Measurements from ENCODE around the gene SELP. TPM values are rescaled to one million over a fixed set of nuclear protein-coding genes. Genes with fewer than 3 reads are reported as not detected.
"Not testable (repeated sequence)": the region's sequence is repeated elsewhere in the genome, so short reads cannot be mapped to it uniquely, and the experiment has no call there.

Gene SELP
- total and polyA plus RNA-seq, 4 donors = 8.6 to 42.5 (median 12.8) TPM

DNA sequence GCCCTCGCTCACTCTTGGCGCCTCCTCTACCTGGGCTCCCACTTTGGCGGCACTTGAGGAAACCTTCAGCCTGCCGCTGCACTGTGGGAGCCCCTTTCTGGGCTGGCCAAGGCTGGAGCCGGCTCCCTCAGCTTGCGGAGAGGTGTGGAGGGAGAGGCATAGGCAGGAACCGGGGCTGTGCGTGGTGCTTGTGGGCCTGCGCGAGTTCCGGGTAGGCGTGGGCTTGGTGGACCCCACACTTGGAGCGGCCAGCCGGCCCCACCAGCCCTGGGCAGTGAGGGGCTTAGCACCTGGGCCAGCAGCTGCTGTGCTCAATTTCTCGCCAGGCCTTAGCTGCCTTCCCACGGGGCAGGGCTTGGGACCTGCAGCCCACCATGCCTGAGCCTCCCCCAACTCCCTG is 31.1 kb upstream of the SELP start:
- H3K27ac ChIP-seq (ENCODE audit: low read depth in 1 of 2, low read length in 2 of 2); H3K36me3 ChIP-seq (ENCODE audit: control insufficient read depth in 1 of 2, insufficient read depth in 2 of 2, low read length in 1 of 2); H3K4me3 ChIP-seq (ENCODE audit: low read length in 2 of 2); H3K9me3 ChIP-seq (ENCODE audit: control insufficient read depth, low read length); intact Hi-C loops (cut with DNase I); ATAC-seq (ENCODE audit: low FRiP score); H3K4me1 ChIP-seq (ENCODE audit: control insufficient read depth in 1 of 2, insufficient read depth in 2 of 2, low read length in 2 of 2); DNase-seq; H3K27me3 ChIP-seq (ENCODE audit: control insufficient read depth in 1 of 2, insufficient read depth in 2 of 2, low read length in 1 of 2): not testable (repeated sequence)
- 89 to 94% methylated on average over 13 to 16 of the region's 16 CpGs for WGBS, 2 donors

- ATAC-seq (ENCODE audit: low FRiP score); DNase-seq; H3K9me3 ChIP-seq (ENCODE audit: control insufficient read depth, low read length); H3K27me3 ChIP-seq (ENCODE audit: control insufficient read depth in 1 of 2, insufficient read depth in 2 of 2, low read length in 1 of 2); intact Hi-C loops (cut with DNase I); H3K36me3 ChIP-seq (ENCODE audit: control insufficient read depth in 1 of 2, insufficient read depth in 2 of 2, low read length in 1 of 2); H3K27ac ChIP-seq (ENCODE audit: low read depth in 1 of 2, low read length in 2 of 2); H3K4me3 ChIP-seq (ENCODE audit: low read length in 2 of 2); H3K4me1 ChIP-seq (ENCODE audit: control insufficient read depth in 1 of 2, insufficient read depth in 2 of 2, low read length in 2 of 2): not testable (repeated sequence)
Observed at GRCh38 chr1:169658777-169659176, 28.9 kb upstream of the SELP start.

DNA sequence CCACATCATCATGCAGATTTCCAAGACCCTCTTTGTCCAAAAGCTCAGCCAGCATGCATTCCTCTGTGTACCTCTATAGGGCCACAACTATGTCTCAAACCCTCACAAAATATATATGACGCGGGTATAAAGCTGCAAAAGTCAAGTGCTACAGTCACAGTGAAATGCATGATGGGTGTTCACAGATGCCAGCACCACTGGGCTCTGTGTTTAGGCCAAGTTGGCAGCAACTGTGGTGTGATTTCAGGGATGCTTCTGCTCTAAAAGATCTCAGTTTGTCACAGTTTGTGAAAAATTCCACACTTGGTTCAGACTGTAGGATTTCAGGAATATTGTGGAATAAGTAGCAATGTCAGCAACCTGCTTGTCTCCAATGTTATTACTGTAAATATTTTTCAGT is 23.9 kb upstream of the SELP start:
- intact Hi-C loops (cut with DNase I) = no loop called here
- H3K27ac ChIP-seq (ENCODE audit: low read depth in 1 of 2, low read length in 2 of 2) = no peak overlapping the region
- DNase-seq = no peak

GRCh38 chr1:169651035-169651434 is 21.1 kb upstream of the SELP start:
- no peaks in the 10 kb centered on the region for H3K36me3 ChIP-seq (ENCODE audit: control insufficient read depth in 1 of 2, insufficient read depth in 2 of 2, low read length in 1 of 2)
- H3K4me1 ChIP-seq (ENCODE audit: control insufficient read depth in 1 of 2, insufficient read depth in 2 of 2, low read length in 2 of 2) = no peaks in the 10 kb centered on the region
- no peaks in the 10 kb centered on the region for H3K9me3 ChIP-seq (ENCODE audit: control insufficient read depth, low read length)
- intact Hi-C loops (cut with DNase I) = no loop called here
- WGBS, 2 donors = 71 to 75% methylated on average over 2 of the region's 2 CpGs
- no peak overlapping the region for H3K4me3 ChIP-seq (ENCODE audit: low read length in 2 of 2)
- DNase-seq (no peak), ATAC-seq (ENCODE audit: low FRiP score) (no peak)
- no peak overlapping the region for H3K27ac ChIP-seq (ENCODE audit: low read depth in 1 of 2, low read length in 2 of 2)
- H3K27me3 ChIP-seq (ENCODE audit: control insufficient read depth in 1 of 2, insufficient read depth in 2 of 2, low read length in 1 of 2) = no peaks in the 10 kb centered on the region

More for the DNA sequence above, 23.9 kb upstream of the SELP start:
- no peak for ATAC-seq (ENCODE audit: low FRiP score)
- Histone ChIP-seq H3K4me1 (ENCODE audit: control insufficient read depth in 1 of 2, insufficient read depth in 2 of 2, low read length in 2 of 2) (no peaks in the 10 kb centered on the region), H3K9me3 (ENCODE audit: control insufficient read depth, low read length) (peaks cover 3% of the 10 kb centered on the region), H3K36me3 (ENCODE audit: control insufficient read depth in 1 of 2, insufficient read depth in 2 of 2, low read length in 1 of 2) (no peaks in the 10 kb centered on the region), H3K4me3 (ENCODE audit: low read length in 2 of 2) (no peak overlapping the region), H3K27me3 (ENCODE audit: control insufficient read depth in 1 of 2, insufficient read depth in 2 of 2, low read length in 1 of 2) (no peaks in the 10 kb centered on the region)
- WGBS, 2 donors = 81 to 86% methylated on average over 2 of the region's 2 CpGs

GRCh38 chr1:169650551-169650950 is 20.6 kb upstream of the SELP start:
- WGBS, 2 donors = 31 to 32% methylated on average over 4 of the region's 4 CpGs

GRCh38 chr1:169648709-169649108 is 18.8 kb upstream of the SELP start:
- no peak overlapping the region for H3K27ac ChIP-seq (ENCODE audit: low read depth in 1 of 2, low read length in 2 of 2)
- intact Hi-C loops (cut with DNase I) = no loop called here
- ATAC-seq (ENCODE audit: low FRiP score) (no peak), DNase-seq (no peak)
- 55 to 57% methylated on average over 1 of the region's 1 CpG for WGBS, 2 donors
- H3K36me3 ChIP-seq (ENCODE audit: control insufficient read depth in 1 of 2, insufficient read depth in 2 of 2, low read length in 1 of 2) = no peaks in the 10 kb centered on the region
- H3K4me1 ChIP-seq (ENCODE audit: control insufficient read depth in 1 of 2, insufficient read depth in 2 of 2, low read length in 2 of 2) = no peaks in the 10 kb centered on the region
- no peak overlapping the region for H3K4me3 ChIP-seq (ENCODE audit: low read length in 2 of 2)
- H3K9me3 ChIP-seq (ENCODE audit: control insufficient read depth, low read length) = no peaks in the 10 kb centered on the region
- H3K27me3 ChIP-seq (ENCODE audit: control insufficient read depth in 1 of 2, insufficient read depth in 2 of 2, low read length in 1 of 2) = no peaks in the 10 kb centered on the region

More at GRCh38 chr1:169650551-169650950, 20.6 kb upstream of the SELP start:
- no peaks in the 10 kb centered on the region for H3K4me1 ChIP-seq (ENCODE audit: control insufficient read depth in 1 of 2, insufficient read depth in 2 of 2, low read length in 2 of 2)
- intact Hi-C loops (cut with DNase I) = no loop called here
- no peak overlapping the region for H3K27ac ChIP-seq (ENCODE audit: low read depth in 1 of 2, low read length in 2 of 2)
- ATAC-seq (ENCODE audit: low FRiP score) (no peak), DNase-seq (no peak)
- no peaks in the 10 kb centered on the region for H3K36me3 ChIP-seq (ENCODE audit: control insufficient read depth in 1 of 2, insufficient read depth in 2 of 2, low read length in 1 of 2)
- H3K27me3 ChIP-seq (ENCODE audit: control insufficient read depth in 1 of 2, insufficient read depth in 2 of 2, low read length in 1 of 2) = no peaks in the 10 kb centered on the region
- no peaks in the 10 kb centered on the region for H3K9me3 ChIP-seq (ENCODE audit: control insufficient read depth, low read length)
- no peak overlapping the region for H3K4me3 ChIP-seq (ENCODE audit: low read length in 2 of 2)

DNA sequence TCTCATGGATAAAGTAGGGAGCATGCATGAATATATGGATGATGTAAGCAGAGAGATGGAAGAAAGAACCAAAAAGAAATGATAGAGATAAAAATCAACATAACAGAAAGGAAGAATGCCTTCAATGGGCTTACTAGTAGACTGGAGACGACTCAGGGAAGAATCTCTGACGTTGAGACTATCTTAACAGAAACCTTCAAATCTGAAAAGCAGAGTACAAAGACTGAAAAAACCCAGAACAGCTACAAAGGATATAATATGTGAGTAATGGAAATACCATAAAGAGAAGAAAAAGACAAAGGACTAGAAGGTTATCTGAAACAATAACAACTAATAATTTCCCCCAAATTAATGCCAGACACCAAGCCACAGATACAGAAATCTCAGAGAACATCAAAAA is 18.3 kb upstream of the SELP start:
- intact Hi-C loops (cut with DNase I) = no loop called here
- Histone ChIP-seq H3K4me1 (ENCODE audit: control insufficient read depth in 1 of 2, insufficient read depth in 2 of 2, low read length in 2 of 2) (no peaks in the 10 kb centered on the region), H3K27me3 (ENCODE audit: control insufficient read depth in 1 of 2, insufficient read depth in 2 of 2, low read length in 1 of 2) (no peaks in the 10 kb centered on the region), H3K36me3 (ENCODE audit: control insufficient read depth in 1 of 2, insufficient read depth in 2 of 2, low read length in 1 of 2) (no peaks in the 10 kb centered on the region), H3K27ac (ENCODE audit: low read depth in 1 of 2, low read length in 2 of 2) (no peak overlapping the region), H3K4me3 (ENCODE audit: low read length in 2 of 2) (no peak overlapping the region), H3K9me3 (ENCODE audit: control insufficient read depth, low read length) (no peaks in the 10 kb centered on the region)
- DNase-seq = no peak
- 61 to 72% methylated on average over 2 of the region's 2 CpGs for WGBS, 2 donors
- no peak for ATAC-seq (ENCODE audit: low FRiP score)

DNA sequence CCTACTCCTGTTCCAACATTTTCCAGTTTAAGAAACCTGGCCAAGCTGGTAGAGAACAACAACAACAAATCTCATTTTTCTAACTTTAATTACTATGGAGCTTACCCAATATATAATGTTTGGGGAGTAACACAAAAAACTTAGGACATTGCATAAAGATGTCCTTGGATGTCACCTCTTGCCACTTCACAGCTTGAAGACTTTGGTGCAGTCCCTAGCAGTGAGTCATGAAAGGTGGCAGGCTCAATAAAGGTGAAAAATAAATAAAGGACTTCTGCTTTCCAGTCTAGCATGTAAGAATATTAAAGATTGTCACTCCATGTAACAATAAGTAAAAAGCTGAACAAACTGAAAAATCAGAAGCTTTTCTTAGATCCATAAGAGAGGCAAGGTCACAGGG is 17.6 kb upstream of the SELP start:
- no peak for ATAC-seq (ENCODE audit: low FRiP score)
- no peak for DNase-seq
- Histone ChIP-seq H3K27ac (ENCODE audit: low read depth in 1 of 2, low read length in 2 of 2) (no peak overlapping the region), H3K4me3 (ENCODE audit: low read length in 2 of 2) (no peak overlapping the region), H3K36me3 (ENCODE audit: control insufficient read depth in 1 of 2, insufficient read depth in 2 of 2, low read length in 1 of 2) (no peaks in the 10 kb centered on the region), H3K27me3 (ENCODE audit: control insufficient read depth in 1 of 2, insufficient read depth in 2 of 2, low read length in 1 of 2) (no peaks in the 10 kb centered on the region), H3K9me3 (ENCODE audit: control insufficient read depth, low read length) (no peaks in the 10 kb centered on the region), H3K4me1 (ENCODE audit: control insufficient read depth in 1 of 2, insufficient read depth in 2 of 2, low read length in 2 of 2) (no peaks in the 10 kb centered on the region)
- intact Hi-C loops (cut with DNase I) = no loop called here

DNA sequence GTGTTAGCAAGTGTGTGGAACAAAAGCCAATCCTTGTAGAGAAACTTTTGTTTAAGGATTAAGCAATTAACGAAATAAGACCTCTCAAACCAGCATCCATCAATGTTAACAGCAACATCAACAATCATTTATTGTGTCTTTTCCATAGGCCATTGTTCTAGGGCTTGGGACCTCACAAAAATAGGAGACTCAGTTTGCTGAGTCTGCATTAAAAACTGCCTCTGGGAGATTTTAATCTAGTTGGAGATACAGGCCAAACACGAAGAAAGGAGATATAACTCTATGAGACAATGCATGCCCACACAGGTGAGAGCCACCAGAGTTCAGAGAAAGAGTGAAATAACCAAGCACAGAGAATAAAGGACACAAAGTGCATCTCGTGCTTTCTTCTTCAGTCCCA is 14.4 kb upstream of the SELP start:
- WGBS, 2 donors = 65 to 82% methylated on average over 3 of the region's 3 CpGs
- H3K27ac ChIP-seq (ENCODE audit: low read depth in 1 of 2, low read length in 2 of 2) = no peak overlapping the region

More for the DNA sequence above, 14.4 kb upstream of the SELP start:
- Histone ChIP-seq H3K4me3 (ENCODE audit: low read length in 2 of 2) (no peak overlapping the region), H3K9me3 (ENCODE audit: control insufficient read depth, low read length) (no peaks in the 10 kb centered on the region), H3K4me1 (ENCODE audit: control insufficient read depth in 1 of 2, insufficient read depth in 2 of 2, low read length in 2 of 2) (no peaks in the 10 kb centered on the region), H3K36me3 (ENCODE audit: control insufficient read depth in 1 of 2, insufficient read depth in 2 of 2, low read length in 1 of 2) (no peaks in the 10 kb centered on the region), H3K27me3 (ENCODE audit: control insufficient read depth in 1 of 2, insufficient read depth in 2 of 2, low read length in 1 of 2) (no peaks in the 10 kb centered on the region)
- intact Hi-C loops (cut with DNase I) = no loop called here
- DNase-seq = no peak
- no peak for ATAC-seq (ENCODE audit: low FRiP score)
